Keratinocyte (primary cell): ENCODE results near the gene ISM2. TPM values are rescaled to one million over a fixed set of nuclear protein-coding genes. Genes with fewer than 3 reads are reported as not detected.

Experiments
- DNase-seq: peaks from one replicate; pipeline ENCODE4 v3.0.0-alpha.2; 2011; ENCODE audit warnings: low read depth, missing footprints, low spot score
- FAIRE-seq: peaks from 2 replicates; lab custom pipeline; 2011; peaks lifted over from hg19 to GRCh38; lab: Jason Lieb, UNC
- H2AFZ ChIP-seq: 2 replicates; pipeline ENCODE4 v1.6.0; 2012; ENCODE audit warnings: low read length, control low read depth, inconsistent platforms; ENCODE audit not compliant: control insufficient read depth
- H3K27ac ChIP-seq: 2 replicates; pipeline ENCODE4 v1.5.1; 2011; ENCODE audit warnings: low read length; ENCODE audit not compliant: control insufficient read depth, insufficient read depth
- H3K27me3 ChIP-seq: 3 replicates; pipeline ENCODE4 v1.6.0; 2011; ENCODE audit warnings: low read length; ENCODE audit not compliant: control insufficient read depth, insufficient read depth; ENCODE audit errors: extremely low read depth
- H3K36me3 ChIP-seq, 2 experiments: 2 replicates in 1 of 2; 3 replicates in 1 of 2; pipeline ENCODE4 v1.5.1; 2011; ENCODE audit warnings: low read length in 2 of 2, mild to moderate bottlenecking in 1 of 2; ENCODE audit not compliant: control insufficient read depth in 2 of 2, insufficient read depth in 2 of 2; ENCODE audit errors: extremely low read depth in 1 of 2
- H3K4me1 ChIP-seq: 3 replicates; pipeline ENCODE4 v1.5.1; 2011; ENCODE audit warnings: low read length; ENCODE audit not compliant: control insufficient read depth, insufficient read depth; ENCODE audit errors: extremely low read depth
- H3K4me2 ChIP-seq: 3 replicates; pipeline ENCODE4 v1.6.0; 2011; ENCODE audit warnings: low read depth, low read length; ENCODE audit not compliant: control insufficient read depth, insufficient read depth; ENCODE audit errors: extremely low read depth
- H3K4me3 ChIP-seq, 3 experiments: fragments of 200-600 bp in 1 of 3; sonication (generic) in 1 of 3; 2 replicates in 2 of 3; 3 replicates in 1 of 3; pipeline ENCODE4 v1.5.1; 2011 to 2016; ENCODE audit warnings: low read length in 3 of 3, mild to moderate bottlenecking in 3 of 3, control low read depth in 2 of 3, inconsistent platforms in 1 of 3, low read depth in 1 of 3, mixed read lengths in 1 of 3, mixed run types in 1 of 3, moderate library complexity in 1 of 3; ENCODE audit not compliant: control insufficient read depth in 2 of 3, insufficient read depth in 2 of 3; ENCODE audit errors: extremely low read depth in 1 of 3
- H3K79me2 ChIP-seq: 2 replicates; pipeline ENCODE4 v1.6.0; 2012; ENCODE audit warnings: low read length; ENCODE audit not compliant: control insufficient read depth, insufficient read depth
- H3K9ac ChIP-seq: 3 replicates; pipeline ENCODE4 v1.6.0; 2011; ENCODE audit warnings: low read length; ENCODE audit not compliant: control insufficient read depth, insufficient read depth; ENCODE audit errors: extremely low read depth
- H3K9me1 ChIP-seq: 3 replicates; pipeline ENCODE4 v1.6.0; 2011; ENCODE audit warnings: low read length; ENCODE audit not compliant: control insufficient read depth, insufficient read depth; ENCODE audit errors: extremely low read depth
- H3K9me3 ChIP-seq: 2 replicates; pipeline ENCODE4 v1.5.1; 2012; ENCODE audit warnings: low read depth, low read length; ENCODE audit not compliant: control insufficient read depth
- H4K20me1 ChIP-seq: 3 replicates; pipeline ENCODE4 v1.6.0; 2011; ENCODE audit warnings: low read length; ENCODE audit not compliant: control insufficient read depth, insufficient read depth; ENCODE audit errors: extremely low read depth
- EZH2 ChIP-seq: IDR thresholded peaks from one replicate; pipeline ENCODE4 v1.6.1; 2012; ENCODE audit warnings: inconsistent platforms, mild to moderate bottlenecking, low read length, moderate library complexity
- dilution Hi-C: fragments of 300-500 bp; cut with MboI; formaldehyde crosslinking; loops from one replicate; pipeline ENCODE4 v1.7.0; 2020; ENCODE audit warnings: low sequenced_read_pairs; ENCODE audit not compliant: extremely low pct_ligation_motif_present
- polyA plus RNA-seq, 5 experiments: library from polyadenylated mRNA; depleted of rRNA in 3 of 5; stranded (reverse) in 3 of 5; stranded (forward) in 1 of 5; unstranded in 1 of 5; fragments of >200 nt; gene quantifications; 1 replicate in 1 of 5; 2 replicates in 3 of 5; 3 replicates in 1 of 5; pipeline versions ENCODE4 v1.2.1 to v1.2.3, GENCODE V29; 2011 to 2012; ENCODE audit warnings: missing spikeins in 2 of 5, low read depth in 1 of 5, low replicate concordance in 1 of 5
- TF ChIP-seq, protein P1 (sequence below), 3 experiments: IDR thresholded peaks in 1 of 3; conservative IDR thresholded peaks in 1 of 3; optimal IDR thresholded peaks in 1 of 3; 2 replicates in 2 of 3; 3 replicates in 1 of 3; pipeline versions ENCODE3 to v1.5.1; 2011; ENCODE audit warnings: low read length in 3 of 3, mild to moderate bottlenecking in 3 of 3, moderate library complexity in 2 of 3, control low read depth in 1 of 3, inconsistent platforms in 1 of 3; ENCODE audit not compliant: insufficient read depth in 2 of 3; ENCODE audit errors: extremely low read depth in 1 of 3

The ISM2 gene
- polyA plus RNA-seq, 1 donor (not counting 4 experiments of a cell fraction or from before 2014, with no cell fraction given): 0.08 TPM

DNA sequence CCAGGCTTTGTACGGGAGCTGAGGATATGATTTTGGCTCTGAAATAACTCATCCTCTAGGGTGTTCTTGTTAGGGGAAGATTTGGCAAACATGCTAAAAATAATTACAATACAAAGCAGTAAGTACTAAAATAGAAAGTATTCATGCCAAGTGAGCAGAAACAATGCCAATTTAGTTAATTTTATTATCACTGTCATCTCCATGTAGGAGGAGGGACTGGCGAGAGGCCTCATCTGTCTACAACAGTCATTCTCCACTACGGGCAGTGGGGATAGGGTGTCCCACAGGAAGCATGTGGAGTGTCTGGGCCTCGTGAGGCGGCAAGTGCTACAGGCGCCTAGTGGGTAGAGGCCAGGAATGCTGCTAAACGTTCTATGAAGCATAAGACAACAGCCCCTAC is 3.3 kb downstream of the ISM2 start:
- no peak overlapping the region for H2AFZ ChIP-seq
- H3K4me3 ChIP-seq: no peak overlapping the region
- H3K4me2 ChIP-seq: no peak overlapping the region
- no peaks in the 10 kb centered on the region for H3K79me2 ChIP-seq
- peaks cover 24% of the 10 kb centered on the region for H3K27me3 ChIP-seq
- FAIRE-seq (no peak), DNase-seq (no peak)
- peaks cover 4% of the 10 kb centered on the region for H3K4me1 ChIP-seq
- H3K9me3 ChIP-seq: no peaks in the 10 kb centered on the region
- no peak overlapping the region for H3K9ac ChIP-seq
- no peak overlapping the region for H3K27ac ChIP-seq
- H4K20me1 ChIP-seq: no peaks in the 10 kb centered on the region
- dilution Hi-C loops: no loop called here
- TF ChIP-seq, protein P1, sequence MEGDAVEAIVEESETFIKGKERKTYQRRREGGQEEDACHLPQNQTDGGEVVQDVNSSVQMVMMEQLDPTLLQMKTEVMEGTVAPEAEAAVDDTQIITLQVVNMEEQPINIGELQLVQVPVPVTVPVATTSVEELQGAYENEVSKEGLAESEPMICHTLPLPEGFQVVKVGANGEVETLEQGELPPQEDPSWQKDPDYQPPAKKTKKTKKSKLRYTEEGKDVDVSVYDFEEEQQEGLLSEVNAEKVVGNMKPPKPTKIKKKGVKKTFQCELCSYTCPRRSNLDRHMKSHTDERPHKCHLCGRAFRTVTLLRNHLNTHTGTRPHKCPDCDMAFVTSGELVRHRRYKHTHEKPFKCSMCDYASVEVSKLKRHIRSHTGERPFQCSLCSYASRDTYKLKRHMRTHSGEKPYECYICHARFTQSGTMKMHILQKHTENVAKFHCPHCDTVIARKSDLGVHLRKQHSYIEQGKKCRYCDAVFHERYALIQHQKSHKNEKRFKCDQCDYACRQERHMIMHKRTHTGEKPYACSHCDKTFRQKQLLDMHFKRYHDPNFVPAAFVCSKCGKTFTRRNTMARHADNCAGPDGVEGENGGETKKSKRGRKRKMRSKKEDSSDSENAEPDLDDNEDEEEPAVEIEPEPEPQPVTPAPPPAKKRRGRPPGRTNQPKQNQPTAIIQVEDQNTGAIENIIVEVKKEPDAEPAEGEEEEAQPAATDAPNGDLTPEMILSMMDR (optimal IDR thresholded peaks at IDR 0.05 in 1 of 3, IDR thresholded peaks at IDR 0.05 in 1 of 3, conservative IDR thresholded peaks at IDR 0.05 in 1 of 3; ENCODE audit: extremely low read depth in 1 of 3, insufficient read depth in 2 of 3, low read length in 3 of 3): no peak
- no peak for TF ChIP-seq EZH2
- no peaks in the 10 kb centered on the region for H3K36me3 ChIP-seq
- H3K9me1 ChIP-seq: no peaks in the 10 kb centered on the region

DNA sequence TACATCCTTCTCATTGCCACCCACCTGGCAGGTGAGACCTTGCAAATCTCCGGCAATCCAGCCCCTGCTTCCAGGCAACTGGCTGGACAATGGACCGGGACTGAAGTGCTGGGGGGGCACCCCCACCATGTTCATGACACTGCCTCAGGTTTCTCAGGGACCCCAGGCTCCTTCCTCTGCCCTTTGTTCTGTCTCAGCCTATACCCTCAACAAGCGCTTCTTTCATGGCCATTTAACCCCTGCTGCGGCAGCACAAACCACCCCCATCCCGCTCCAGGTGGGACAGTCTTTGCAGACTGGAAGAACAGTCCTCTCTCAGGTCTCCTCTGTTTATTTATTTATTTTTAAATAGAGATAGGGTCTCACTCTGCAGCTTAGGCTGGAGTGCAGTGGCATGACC is 7.6 kb downstream of the ISM2 start:
- dilution Hi-C loops: no loop called here
- no peaks in the 10 kb centered on the region for H4K20me1 ChIP-seq
- no peaks in the 10 kb centered on the region for H3K4me1 ChIP-seq
- H3K79me2 ChIP-seq: no peaks in the 10 kb centered on the region
- no peaks in the 10 kb centered on the region for H3K36me3 ChIP-seq
- no peak overlapping the region for H3K9ac ChIP-seq
- DNase-seq (no peak), FAIRE-seq (no peak)
- H3K27me3 ChIP-seq: no peaks in the 10 kb centered on the region
- no peak overlapping the region for H3K27ac ChIP-seq
- H2AFZ ChIP-seq: no peak overlapping the region
- H3K9me1 ChIP-seq: no peaks in the 10 kb centered on the region
- no peak overlapping the region for H3K4me3 ChIP-seq
- H3K4me2 ChIP-seq: no peak overlapping the region
- H3K9me3 ChIP-seq: no peaks in the 10 kb centered on the region
- no peak for TF ChIP-seq EZH2
- TF ChIP-seq, protein P1 (optimal IDR thresholded peaks at IDR 0.05 in 1 of 3, IDR thresholded peaks at IDR 0.05 in 1 of 3, conservative IDR thresholded peaks at IDR 0.05 in 1 of 3; ENCODE audit: extremely low read depth in 1 of 3, insufficient read depth in 2 of 3, low read length in 3 of 3): no peak
